ENCODE results near the gene KNDC1. TPM values are rescaled to one million over a fixed set of nuclear protein-coding genes. Genes with fewer than 3 reads are reported as not detected.
"Not testable (repeated sequence)": the region's sequence is repeated elsewhere in the genome, so short reads cannot be mapped to it uniquely, and the experiment has no call there.

The KNDC1 gene
- total RNA-seq, 2 donors from 2014 or later, result 0.59 to 1.8 TPM

GRCh38 chr10:133230387-133231195, 70.6 kb downstream of the KNDC1 start:
- TF ChIP-seq, protein P1, sequence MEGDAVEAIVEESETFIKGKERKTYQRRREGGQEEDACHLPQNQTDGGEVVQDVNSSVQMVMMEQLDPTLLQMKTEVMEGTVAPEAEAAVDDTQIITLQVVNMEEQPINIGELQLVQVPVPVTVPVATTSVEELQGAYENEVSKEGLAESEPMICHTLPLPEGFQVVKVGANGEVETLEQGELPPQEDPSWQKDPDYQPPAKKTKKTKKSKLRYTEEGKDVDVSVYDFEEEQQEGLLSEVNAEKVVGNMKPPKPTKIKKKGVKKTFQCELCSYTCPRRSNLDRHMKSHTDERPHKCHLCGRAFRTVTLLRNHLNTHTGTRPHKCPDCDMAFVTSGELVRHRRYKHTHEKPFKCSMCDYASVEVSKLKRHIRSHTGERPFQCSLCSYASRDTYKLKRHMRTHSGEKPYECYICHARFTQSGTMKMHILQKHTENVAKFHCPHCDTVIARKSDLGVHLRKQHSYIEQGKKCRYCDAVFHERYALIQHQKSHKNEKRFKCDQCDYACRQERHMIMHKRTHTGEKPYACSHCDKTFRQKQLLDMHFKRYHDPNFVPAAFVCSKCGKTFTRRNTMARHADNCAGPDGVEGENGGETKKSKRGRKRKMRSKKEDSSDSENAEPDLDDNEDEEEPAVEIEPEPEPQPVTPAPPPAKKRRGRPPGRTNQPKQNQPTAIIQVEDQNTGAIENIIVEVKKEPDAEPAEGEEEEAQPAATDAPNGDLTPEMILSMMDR (IDR thresholded peaks at IDR 0.05), result no peak
- Histone ChIP-seq H3K27me3 (peaks cover 0 to 15% of the 10 kb centered on the region in 2 donors), H3K9me3 (no peaks in the 10 kb centered on the region), H3K27ac (no peak overlapping the region), H3K4me1 (peaks cover 0 to 12% of the 10 kb centered on the region in 2 donors), H3K36me3 (no peaks in the 10 kb centered on the region), H3K4me3 (peak overlapping the region in 1 of 2 donors; percentile 29)
- DNase-seq (ENCODE audit: low spot score), result no peak

DNA sequence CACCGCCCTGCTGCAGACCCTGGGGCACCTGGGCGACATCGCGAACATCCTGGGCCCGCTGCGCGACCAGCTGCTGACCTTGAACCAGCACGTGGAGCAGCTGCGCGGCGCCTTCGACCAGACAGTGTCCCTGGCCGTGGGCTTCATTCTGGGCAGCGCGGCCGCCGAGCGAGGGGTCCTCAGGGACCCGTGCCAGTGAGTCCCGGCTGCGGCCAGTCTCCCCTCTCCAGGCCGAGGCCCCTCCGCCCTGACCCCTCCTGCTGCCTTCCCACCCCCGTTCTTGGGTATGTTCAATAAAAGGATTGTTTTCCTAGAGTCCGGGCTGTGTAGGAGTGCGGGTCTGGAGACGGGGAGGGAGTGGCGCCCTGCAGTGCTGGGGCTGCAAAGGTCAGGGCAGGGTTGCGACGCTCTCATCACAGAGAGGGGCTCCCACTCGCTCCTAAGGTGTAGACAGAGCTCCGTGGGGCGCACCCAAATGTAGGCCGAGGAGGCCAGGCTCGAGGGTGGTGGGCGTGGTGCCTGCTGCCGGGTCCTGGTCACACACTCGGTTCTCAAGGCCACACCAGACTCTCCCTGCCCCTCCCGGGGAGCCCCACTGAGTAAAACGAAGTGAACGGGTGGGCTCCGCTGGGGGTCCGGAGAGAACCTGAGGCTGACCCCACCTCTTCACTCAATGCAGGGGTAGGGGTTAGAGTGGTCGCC, 71.4 kb downstream of the KNDC1 start:
- no peak for DNase-seq (ENCODE audit: low spot score)
- Histone ChIP-seq H3K27me3 (peaks cover 5 to 19% of the 10 kb centered on the region in 2 donors), H3K27ac (no peak overlapping the region), H3K36me3 (no peaks in the 10 kb centered on the region), H3K9me3 (no peaks in the 10 kb centered on the region), H3K4me1 (peaks cover 0 to 20% of the 10 kb centered on the region in 2 donors), H3K4me3 (no peak overlapping the region)
- TF ChIP-seq, protein P1 (IDR thresholded peaks at IDR 0.05), result no peak

- Histone ChIP-seq H3K9me3 (no peaks in the 10 kb centered on the region), H3K36me3 (no peaks in the 10 kb centered on the region), H3K4me3 (no peak overlapping the region), H3K27ac (no peak overlapping the region), H3K27me3 (peaks cover 6 to 25% of the 10 kb centered on the region in 2 donors), H3K4me1 (peaks cover 0 to 27% of the 10 kb centered on the region in 2 donors)
- TF ChIP-seq, protein P1 (IDR thresholded peaks at IDR 0.05), result no peak
- DNase-seq (ENCODE audit: low spot score), result no peak
These were observed 72.0 kb downstream of the KNDC1 start for GRCh38 chr10:133231946-133232574.

- H3K36me3 ChIP-seq; H3K4me3 ChIP-seq; H3K9me3 ChIP-seq; H3K27ac ChIP-seq; DNase-seq (ENCODE audit: low spot score): not testable (repeated sequence)
- Histone ChIP-seq H3K4me1 (peaks cover 0 to 35% of the 10 kb centered on the region in 2 donors), H3K27me3 (peaks cover 6 to 37% of the 10 kb centered on the region in 2 donors)
These were observed 74.8 kb downstream of the KNDC1 start for GRCh38 chr10:133234796-133235195.

- TF ChIP-seq, protein P1 (IDR thresholded peaks at IDR 0.05), result no peak
- peak overlapping the region; percentile 4 to 42 for H3K4me3 ChIP-seq
- peaks cover 0 to 33% of the 10 kb centered on the region in 2 donors for H3K4me1 ChIP-seq
- H3K27ac ChIP-seq, result peak overlapping the region in 1 of 2 donors; percentile 36
- peaks cover 6 to 34% of the 10 kb centered on the region in 2 donors for H3K27me3 ChIP-seq
- no peaks in the 10 kb centered on the region for H3K36me3 ChIP-seq
- DNase-seq (ENCODE audit: low spot score), result no peak
- H3K9me3 ChIP-seq, result no peaks in the 10 kb centered on the region
These were observed 75.3 kb downstream of the KNDC1 start for GRCh38 chr10:133235265-133235855.
